Right forelimb (tissue), 1 donor: ENCODE measurements around the gene GALNT4.

Source experiments
- DNase-seq: peaks from one replicate; pipeline ENCODE4 v3.0.0-alpha.2; 2018

Gene GALNT4

DNA sequence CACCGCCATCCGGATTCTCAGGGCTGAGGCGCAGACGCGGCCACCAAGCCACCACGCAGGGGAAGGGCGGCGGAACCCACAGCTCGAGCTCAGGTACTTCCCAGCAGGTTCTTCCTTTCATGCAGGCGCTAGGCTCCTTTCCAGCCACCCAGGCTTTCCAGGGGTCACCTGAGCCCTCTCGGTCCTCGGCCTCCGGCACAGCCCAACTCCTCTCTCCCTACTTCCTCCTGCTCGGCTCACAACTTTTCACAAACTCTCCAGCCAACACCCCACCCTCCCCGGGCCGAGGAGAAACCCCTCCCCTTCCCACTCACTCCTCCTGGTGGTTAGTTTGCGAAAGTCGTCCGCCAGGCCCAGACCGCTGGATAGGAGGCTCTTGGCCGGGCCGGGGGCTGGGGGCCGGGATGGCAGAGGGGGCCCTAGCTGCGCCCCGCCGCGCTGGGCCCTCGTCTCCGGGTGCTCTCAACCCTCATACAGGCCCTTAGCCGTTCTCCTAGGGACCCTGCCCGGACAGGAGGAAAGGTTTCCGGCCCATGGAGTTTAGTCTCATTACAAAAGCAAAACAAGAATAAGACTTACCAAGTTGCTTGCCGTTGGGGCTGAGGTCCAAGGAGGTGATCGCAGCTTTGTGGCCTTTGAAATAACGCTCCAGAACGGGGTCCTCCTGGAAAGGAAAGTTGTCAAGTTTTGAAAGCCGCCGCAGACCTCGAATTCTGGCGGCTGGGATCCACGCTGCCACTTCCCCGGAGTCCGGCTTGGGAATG lies at the start of gene GALNT4:
Gene GALNT4 (minus strand): TSS at position 256 of the 764 bp plus-strand sequence. CDS start 247 bp downstream, at position 9.
- peak; percentile 92 for DNase-seq

DNA sequence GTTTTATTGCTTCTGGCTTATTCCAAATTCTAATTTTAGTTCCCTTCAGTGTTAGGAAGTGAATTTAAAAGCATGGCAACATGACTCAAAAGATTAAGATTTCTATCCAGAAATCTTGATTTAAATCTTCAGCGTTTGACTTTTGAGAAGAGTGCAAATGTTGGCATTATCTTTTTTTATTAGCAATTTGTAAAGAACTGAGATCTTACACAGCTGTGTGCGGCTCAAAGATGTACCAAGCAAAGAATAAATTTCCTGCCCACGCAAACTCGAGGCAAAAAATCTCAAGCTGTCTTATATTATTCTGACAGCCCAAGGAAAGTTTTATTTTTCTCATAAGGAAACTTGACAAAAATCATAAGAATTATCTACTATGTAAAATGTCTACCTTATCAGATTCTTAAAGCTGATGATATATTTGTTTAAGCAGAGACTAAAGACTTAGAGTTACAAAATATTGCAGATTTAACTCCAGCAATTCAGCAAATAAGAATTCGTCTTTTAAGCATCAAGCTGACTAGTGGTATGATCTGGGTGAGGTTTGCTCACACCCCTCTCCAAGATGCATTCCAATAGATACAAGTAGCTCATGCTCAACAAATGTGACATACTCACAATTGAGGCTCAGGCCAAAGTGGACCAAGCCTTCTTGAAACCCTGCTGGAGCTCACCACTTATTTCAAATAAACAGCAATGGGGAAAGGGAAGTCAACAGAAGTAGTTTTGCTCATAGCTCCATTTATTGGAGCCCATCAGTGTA lies 48.6 kb upstream of the GALNT4 start:
- no peak for DNase-seq

DNA sequence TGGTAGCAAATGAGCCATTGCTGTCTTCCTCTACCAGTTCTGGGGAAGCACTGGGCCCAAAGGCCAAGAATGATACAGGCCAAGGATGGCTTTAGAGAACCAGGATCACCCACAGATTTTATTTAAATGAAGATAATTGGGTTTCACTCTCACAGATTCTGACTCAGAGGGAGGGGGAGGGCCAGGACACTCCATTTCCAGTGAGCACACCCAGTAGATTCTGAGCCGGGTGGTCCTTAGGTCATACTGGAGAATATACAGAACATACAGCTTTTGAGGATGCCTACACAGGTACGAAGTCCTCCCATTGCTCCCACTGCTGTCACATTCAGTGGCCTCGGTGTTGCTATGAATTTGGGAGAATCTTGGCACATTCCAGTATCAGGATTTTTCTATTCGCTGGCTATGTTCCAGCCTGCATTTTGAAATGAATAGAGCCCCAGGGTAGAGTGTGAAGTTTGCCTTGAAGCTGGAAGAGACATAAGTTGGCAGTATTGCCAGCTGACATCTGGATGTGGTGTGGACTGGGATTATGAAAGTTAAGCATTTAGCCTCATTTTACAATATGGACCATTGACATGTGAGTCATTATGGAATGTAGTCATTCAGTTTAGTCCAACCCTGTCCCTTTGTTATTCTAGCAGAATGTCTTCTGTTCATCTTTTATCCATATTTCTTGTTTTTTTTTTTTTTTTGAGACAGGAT lies 47.0 kb upstream of the GALNT4 start:
- DNase-seq: no peak

DNA sequence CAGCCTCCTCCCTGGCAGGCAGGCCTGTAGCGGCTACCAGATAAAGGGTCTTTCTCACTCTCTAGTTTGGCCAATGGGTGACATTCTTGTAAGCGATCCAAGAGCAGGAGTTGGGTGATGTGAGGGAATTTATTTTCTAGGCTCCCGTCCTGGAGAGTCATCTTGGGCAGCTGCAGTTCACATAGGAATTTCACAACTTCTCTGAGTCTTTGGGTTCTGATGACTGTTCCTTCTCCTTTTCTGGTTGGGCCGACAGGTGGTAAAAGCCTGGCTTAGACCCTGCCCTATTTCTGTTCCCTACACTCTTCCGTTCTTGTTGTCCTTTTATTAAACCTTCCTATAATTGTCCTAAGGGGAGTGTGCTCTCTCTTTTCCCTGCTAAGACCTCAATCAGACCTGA lies 43.9 kb upstream of the GALNT4 start:
- DNase-seq: no peak

DNA sequence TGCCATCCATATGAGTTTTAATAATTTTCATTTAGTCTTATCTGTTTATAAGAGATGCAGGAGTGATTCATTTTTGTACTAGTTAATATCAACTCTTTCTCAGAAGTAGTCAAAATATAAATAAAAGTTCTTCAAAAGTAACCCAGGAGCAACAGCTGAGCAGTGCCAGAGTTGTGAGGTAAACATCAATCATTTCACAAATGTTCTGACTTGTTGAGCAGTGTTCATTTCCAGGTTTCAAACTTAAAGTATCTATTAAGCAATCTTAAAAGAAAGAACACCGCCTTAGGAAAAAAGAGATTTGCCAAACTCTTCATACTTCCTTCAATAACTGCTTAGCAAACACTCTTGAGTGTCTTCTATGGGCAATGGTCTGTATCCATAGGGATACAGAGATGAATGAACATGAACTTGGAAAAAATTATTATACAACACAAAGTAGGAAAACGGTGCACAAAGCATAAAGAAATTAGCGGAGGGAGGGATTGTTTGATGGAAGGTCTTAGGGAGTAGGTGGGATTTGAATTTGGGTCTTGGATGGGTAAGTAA lies 43.2 kb upstream of the GALNT4 start:
- DNase-seq: no peak

DNA sequence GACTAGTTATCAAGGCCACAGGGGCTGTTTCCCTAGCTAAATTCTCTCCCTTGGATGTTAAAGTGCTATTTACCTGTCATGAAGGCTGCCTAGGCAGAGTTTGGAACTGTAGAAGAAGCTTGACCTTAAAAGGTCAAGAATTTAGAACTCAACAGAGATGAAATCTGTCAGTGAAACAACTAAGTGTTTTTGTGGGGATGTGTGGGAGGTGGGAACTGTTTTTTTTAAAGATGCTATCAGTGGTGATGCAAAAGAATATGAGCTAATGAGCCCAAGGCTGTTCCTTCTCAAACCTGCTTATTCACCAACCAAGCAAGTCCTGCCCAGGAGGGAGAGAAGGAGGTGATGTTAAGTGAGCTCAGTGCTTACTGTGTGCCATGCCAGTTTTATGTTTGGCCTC lies 42.0 kb upstream of the GALNT4 start:
- no peak for DNase-seq

DNA sequence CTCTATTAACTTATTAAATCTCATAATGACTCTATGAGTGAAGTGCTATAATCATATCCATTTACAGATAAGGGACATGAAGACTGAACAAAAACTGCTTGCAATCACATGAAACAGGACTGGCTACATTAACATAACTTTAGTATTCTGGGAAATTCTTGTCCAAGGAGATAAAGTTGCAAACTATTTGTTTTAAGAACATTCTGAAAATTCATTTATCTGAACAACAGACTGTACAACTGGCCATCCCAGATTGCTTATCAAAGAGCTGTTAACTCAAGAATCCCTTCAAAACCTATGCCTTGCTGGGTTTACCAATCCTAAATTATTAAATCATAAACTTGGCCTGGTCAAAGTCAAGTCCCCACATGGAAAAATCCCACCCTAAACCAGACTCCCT lies 40.4 kb upstream of the GALNT4 start:
- DNase-seq: no peak

DNA sequence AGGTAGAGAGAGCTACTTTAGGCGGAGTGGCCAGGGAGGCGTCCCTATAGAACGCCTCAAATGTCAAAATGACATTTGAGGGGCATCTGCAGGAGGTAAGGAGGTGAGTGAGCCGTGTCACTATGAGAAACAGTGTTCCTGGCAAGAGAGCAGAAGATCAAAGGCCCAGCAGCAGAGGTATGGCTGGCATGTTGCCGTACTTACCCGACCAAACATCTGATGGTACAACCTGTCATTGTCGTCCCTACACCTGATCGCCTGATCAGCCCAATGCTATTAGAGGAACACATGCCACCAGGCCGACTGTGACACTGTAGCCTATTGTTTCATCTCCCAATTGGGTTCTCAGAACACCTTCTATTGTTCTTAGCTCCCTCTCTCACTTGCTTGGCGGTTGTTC lies 35.2 kb upstream of the GALNT4 start:
- DNase-seq: no peak

DNA sequence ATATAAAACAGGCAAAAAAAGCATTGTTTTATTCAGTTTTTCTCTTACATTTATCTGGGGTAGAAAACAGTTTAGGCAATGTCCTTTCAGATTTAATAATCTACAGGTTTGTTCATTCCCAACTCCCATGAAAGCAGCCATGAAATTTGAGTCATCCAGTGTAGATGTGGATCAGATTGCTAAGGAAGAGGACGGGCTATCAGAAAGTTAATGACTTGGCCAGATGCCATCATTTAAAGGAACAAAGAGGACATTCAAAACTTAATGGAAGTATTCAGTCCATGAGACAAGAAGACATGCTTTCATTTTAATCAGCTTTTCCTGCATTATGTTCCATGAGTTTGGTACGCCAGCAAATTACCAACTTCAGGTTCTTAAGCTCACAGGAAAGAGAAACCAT lies 32.4 kb upstream of the GALNT4 start:
- DNase-seq: no peak

DNA sequence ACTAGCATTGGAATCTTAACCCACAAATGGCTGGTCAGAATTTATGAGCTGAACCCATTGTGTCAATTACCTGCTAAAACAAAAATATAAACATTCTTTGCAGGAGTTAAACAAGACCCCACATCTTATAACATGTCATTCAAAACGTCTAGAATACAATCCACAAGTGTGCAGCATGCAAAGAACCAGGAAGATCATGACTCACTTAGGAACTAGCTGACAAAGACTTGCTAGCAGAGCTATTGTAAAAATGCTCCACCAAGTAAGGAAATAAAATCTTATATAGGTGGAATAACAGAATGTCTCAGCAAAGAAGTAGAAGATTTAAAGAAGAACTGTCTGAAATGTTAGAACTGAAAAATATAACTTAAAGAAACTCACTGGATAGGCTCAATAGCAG lies 27.8 kb upstream of the GALNT4 start:
- DNase-seq: no peak

DNA sequence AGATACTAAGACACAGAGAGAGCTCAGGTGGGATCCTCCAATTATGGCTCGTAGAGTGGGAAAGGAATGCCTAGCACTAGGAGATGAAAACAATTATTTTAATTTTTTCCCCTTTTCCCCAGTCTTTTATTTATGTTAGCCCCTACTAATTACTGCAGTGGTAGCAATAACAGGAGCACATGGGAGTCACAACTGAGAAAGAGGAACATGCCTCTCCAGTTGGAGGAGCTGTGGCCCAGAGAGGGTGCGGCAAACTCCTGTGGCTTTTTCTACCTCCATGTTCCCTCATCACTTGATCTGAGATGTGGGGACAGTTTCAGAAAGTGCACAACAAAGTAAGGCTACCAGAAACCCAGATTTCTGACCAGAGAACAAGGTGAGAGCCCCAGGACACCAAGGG lies 27.2 kb upstream of the GALNT4 start:
- no peak for DNase-seq

DNA sequence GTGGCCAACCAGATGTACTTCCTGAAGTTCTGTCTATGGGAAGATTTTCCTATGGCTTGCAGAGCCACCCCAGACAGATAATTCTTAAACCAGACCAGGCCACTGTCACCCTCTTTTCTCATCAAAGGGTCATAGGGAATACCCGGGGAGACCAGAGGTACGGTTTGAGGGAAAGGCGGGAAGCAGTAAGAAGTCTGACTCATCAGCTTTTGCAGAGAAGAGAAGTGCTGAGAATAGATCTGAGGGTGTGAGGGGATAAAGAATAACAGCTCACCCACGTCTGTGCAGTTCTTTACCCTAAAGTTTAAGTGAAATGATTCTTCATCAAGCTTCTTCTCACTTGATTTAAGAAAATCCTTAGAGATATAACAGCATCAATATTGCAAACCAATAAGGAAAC lies 22.5 kb upstream of the GALNT4 start:
- DNase-seq: no peak

DNA sequence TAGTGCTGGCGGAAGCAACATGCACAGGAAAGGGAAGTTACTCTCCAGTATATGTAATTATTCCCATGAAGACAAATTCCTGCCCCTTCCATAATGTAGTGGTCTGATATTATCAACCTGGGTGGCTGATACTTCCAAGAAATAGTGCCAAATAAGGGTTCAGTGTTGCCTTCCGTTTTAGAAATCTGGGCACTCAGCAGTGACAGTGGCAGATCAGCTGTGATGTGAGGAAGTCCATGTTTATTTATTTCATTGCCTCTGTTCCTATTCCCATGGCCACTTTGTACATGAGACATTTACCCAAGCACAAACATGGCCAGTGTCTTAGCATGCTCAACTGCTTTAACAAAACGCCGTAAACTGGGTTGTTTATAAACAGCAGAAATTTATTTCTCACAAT lies 21.6 kb upstream of the GALNT4 start:
- no peak for DNase-seq

DNA sequence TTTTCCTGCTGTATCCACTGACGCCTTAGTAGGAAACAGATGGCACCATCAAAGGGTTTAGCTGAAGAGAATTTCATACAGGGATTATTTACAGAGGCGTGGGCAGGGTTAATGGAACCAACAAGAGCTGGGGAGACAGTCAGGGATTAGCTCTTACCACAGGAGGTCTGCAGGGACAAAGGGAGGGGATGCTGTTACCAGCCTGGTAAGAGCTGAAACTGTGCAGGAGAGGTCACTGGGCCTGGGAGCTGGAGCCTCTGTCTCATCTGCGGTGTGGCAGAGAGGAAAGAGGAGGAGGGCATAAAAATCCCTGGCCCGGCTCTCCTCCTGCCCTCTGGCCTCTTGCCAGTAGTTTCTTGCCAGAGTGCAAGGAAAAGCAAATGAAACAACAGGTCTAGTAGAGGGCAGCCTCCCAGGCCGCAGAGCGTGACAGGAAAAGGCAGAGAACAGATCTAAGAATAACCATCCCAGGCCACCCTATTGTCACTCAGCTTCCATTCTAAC lies 20.1 kb upstream of the GALNT4 start:
- DNase-seq: peak; percentile 61

DNA sequence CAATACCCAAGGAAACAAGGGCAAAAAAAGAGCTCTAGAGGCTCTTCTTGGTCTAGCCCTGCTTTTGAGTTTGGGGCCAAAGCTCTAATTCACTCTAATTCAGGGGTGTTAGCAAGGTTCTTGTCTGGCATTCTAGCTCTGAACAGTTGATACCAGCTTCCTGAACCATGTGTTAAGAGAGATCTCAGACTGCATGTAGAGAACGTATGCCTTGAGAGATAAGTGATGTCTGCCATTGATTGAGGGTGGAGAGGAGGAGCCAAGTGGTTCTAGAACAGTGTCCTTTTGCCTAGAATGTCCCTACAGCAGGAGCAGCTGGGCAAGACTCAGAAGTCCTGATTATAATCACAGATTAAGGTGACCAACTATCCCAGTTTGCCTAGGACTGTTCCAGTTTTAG lies 19.4 kb upstream of the GALNT4 start:
- DNase-seq: no peak

DNA sequence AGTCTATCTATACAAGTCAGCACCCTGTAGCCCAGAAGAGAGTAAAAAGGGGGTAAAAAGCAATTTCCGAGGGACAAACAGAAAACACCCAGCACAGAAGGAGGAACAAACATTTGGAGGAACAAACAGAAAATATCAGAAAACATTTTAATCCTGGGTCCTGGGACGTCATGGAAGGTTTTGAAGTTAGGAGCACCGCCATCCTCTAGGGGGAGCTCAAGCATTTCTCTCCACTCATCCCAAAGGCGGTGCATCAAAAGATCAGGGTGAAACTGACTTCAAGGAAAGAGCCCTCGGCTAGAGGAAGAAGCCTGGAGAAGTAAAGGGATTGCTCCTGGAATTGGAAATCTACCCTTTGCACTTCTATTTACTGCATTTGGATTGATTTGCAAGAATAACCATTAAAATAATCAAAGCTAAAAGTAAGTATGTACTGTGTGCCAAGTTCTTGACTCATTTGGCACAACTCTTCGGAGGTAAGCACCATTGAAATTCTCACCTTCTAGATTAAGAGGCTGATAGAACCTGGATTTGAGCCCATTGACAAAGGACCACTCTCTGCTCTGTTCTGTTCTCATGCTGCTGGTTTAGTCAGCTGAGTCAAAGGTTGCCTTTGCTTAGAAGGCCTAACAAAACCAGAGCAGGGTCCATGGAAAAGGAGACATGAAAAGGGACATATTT lies 18.5 kb upstream of the GALNT4 start:
- DNase-seq: peak; percentile 69

DNA sequence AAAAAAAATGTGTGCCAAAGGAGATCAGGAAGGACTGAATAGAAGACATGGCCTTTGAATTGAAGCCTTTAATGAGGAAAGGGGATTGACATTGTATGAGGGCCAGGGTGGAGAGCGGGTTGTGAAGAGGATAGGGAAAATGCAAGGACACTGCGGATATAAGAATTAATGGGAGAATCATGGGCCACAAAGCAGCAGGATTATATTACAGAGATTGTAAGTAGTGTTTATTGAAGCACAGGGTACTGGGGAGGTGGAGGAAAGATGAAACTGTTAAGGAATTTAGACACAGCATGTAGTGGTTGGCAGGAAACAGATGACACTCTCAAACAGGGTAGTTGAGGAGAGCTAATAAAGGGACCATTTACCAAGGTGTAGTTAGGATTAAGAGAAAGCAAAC lies 17.6 kb upstream of the GALNT4 start:
- DNase-seq: no peak

DNA sequence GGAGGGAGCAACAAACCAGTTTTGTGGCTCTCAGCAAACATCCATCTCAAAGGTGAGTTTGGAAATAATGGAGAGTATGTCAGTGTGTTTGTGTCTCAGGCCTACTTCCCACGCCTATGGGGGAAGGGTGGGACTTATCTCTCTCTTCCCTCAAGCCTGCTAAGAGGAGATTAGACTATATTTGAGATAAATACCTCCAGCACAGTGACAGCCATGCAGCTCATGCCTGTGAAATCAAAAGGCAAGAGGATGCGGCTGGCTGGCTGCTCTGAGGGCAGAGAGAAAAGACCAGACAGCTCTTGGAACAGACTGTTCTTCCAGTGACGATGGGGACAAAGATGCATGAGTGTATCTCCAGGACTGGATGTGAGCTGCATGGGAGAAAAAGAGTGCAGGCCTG lies 16.0 kb upstream of the GALNT4 start:
- DNase-seq: no peak

DNA sequence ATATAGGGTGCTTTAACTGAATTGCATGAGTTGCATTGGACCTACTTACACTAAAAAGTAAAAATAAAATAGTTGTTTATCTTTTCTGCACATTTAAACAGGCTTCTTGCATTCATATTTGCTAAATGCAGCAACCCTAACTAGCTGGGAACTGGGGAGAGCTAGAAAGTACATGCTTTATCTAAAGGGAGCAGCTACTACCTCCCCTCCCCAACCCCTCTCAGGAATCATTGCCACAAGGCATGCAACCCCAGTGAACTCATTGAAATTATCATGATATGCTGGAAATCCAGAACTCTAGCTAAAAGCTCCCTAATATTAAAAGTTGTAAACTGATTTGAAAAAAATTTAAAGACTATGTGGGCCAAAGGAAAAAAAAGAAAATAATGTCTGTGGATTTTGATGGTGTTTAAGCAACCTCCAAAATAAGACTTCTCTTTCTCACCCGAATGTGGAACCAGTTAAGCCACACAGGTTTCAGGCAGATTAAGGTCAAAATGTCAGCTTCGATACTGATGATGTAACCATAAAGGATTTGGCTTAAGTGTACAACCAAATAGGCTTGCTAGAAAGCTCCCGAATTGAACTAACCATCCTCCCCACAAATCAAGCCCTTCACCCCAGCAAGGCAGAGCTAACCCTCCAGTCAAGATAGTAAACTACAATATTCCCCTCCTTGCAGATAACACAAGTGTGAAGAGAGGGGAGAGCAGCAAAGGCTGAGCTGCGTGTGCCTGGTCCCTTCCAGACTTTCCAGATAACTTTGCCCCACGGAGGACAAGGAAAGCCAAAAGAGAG lies 15.0 kb upstream of the GALNT4 start:
- no peak for DNase-seq

DNA sequence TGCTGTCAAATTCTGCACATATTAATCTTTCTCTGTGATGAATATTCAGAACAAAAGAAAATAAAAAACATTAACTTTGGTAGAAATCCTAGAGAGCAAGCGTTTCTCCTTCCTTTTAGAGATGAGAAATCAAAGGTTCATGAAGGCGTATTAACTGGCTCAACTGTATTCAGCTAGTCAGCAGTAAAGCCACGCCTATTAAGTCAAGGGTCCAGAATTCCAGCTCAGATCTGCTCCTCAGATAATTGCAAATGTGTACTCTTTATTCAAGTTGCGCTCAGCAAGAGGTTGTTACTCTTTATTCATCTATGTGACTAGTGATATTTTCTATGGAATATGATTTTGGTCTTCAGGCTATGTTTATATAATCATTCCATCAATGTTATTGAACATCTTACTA lies 14.3 kb upstream of the GALNT4 start:
- DNase-seq: no peak

DNA sequence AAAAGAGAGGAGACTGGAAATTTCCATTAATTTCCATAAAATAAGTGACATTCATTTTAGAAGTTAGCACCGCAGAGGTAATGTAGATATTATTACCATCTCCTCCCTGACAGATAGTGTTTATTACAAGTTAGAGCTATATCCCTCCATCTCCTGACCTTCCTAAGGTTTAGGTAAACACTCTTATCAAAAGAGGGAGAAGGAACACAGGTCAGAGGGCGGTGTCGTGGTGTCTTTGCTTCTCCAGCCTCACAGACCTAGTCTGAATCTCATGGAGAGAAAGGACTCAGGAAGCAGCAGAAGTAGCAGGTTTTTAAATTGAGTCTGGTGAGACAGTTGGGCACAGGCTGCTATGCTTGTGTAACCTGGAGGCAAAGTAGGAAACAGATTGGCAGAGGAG lies 12.8 kb upstream of the GALNT4 start:
- DNase-seq: no peak

DNA sequence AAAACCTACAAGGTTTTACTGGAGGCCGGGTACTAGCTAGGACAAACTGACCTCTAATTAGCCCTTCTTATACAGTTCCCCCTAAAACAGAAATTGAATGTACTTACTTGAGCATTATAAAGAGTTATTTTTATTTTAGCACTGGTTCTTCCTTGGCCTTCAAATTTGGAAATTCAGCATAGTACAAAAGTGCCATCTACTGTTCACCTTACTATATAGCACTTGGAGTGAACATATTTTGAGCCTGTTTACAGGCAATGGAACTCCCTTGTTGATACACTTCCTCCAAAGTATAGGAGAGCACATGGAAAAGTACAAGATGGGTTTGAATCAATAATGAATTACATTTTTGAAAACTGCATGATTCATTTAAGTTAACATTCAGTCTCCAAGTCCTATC lies 5.1 kb upstream of the GALNT4 start:
- DNase-seq: no peak
